HG03439 (cell line): ENCODE data around the gene P2RY6.
A peak's percentile ranks its signal among the peaks of the same experiment; 100 is the strongest.

Experiments
- ATAC-seq: cut with Tn5 transposase; IDR thresholded peaks from one replicate; pipeline ENCODE4 v1.9.1; 2021; ENCODE audit warnings: mild to moderate bottlenecking, moderate library complexity; ENCODE audit not compliant: unreplicated experiment

The P2RY6 gene

DNA sequence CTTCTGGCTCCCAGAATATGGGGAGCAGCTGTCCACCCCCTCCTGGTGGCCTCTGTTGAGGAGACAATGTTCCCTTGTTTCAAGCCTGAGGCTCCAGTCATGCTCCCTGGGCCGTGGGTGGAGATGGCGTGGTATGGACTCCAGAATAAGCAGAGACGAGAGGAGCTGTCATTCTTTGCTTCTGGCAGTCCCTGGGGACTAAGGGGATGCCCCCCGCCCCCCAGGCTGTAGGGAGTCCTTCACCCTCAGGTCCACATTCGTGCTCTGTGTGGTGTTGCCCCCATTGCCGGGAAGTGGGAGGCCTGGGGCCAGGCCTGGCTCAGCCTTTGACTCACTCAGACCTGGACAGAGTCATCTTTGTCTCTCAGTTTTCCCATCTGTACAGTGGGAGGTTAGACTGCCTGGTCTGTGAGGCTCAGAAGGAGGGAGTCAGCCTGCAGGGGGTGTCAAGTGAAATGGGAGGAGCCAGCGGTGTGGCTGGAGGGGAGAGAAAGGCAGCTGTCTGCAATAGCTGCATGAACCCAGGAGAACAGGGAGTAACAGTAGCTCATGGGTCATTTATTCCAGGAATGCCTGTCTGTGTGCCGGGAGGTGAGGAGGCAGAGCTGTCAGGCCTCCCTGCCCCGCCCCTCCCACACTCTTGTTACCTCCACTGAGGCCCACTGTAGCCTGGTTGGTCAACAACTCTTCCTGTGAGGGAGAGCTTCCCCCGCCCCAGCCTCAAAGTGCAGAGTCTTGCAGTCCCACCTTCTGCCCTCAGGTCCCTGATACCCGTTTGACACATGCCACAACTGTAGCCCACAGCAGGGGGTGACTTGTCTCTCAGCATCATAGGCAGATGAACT is 42.2 kb downstream of the P2RY6 start:
- no peak for ATAC-seq

DNA sequence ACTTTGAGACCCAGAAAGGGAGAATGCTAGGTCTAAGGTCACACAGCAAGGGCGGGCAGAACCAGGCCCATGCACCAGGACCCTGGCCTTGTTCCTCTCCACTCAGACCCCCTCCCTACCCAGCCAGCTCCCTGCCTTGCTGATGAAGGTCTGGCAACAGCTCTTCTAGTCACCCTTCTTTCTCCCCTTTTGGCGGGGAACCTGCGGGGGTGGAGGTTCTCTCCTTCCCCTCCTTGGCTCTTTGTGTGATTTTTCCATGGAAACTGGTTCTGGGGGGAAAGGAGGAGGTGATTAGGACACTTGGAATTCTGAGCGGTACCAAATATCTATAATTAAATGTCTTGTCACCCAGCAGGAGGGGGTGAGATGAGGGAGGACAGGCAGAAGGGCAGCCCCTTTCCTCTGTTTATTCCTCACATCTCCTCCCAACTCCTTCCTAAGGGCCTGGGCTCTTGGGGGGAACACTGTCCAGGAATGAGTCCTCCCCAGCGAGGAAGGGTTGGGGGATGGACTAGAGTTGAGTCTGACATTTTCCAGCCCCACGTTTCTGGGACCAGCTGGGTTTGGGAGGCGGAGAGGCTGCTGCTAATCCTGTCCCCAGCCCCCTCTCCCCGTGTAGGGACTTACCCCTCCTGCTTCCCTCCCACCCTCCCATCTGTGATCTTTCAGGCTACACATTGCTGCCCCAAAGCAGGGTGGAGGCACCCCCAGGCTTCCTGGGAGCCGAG is 43.3 kb downstream of the P2RY6 start:
- no peak for ATAC-seq

DNA sequence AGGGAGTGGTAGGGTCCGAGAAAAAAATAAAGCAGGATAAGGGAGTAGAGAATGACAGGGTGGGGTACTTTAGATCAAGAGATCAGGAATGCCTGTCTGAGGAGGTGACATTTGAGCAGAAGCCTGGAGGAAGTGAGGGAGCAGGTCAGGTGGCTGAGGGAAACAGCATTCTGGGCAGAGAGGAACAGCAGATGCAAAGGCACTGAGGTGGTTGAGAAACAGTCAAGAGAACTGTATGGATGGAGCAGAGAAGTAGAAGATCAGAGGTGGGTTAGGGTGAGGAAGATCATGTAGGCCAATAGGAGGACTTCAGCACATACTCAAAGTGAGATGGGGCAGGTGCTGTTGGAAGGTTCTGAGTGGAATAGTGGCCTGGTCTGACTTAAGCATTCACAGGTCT is 44.3 kb downstream of the P2RY6 start:
- no peak for ATAC-seq

DNA sequence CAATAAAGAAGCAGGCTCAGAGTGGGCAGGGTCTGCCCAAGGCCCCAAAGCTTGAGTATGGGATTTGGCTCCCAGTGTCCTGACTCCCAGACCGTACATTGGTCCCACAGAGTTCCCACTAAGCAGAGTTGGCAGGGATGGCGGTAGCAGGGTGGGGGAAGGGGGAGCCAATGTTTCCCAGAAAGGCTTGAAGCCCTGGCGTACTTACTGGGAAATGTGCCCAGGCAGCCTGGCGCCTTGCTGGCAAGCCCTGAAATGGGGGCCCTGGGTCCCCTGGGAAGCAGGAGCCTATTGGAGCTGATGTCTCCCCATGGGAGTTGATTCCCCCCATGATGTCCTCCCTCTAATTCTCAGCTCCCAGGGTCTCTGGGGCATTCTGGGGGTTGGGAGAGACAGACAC is 45.2 kb downstream of the P2RY6 start:
- no peak for ATAC-seq

DNA sequence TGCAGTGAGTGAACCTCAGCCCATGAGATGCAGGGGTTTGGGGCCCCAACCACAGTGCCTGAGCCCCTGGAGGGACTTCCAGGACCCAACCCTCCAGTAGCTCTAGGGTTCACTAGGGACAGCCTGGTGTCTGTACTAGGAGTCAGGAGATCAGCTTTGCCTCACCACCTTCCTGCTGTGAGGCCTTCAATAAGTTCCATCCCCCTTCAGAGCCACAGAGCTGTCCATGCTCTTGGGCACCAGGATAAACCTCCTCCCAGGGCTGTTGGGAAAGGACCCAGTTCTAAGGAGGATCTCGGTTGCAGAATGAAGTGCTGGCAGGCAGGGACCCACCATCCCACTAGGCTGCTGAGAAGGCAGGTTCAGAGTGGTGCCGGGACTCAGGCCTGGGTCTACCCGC is 45.7 kb downstream of the P2RY6 start:
- no peak for ATAC-seq

DNA sequence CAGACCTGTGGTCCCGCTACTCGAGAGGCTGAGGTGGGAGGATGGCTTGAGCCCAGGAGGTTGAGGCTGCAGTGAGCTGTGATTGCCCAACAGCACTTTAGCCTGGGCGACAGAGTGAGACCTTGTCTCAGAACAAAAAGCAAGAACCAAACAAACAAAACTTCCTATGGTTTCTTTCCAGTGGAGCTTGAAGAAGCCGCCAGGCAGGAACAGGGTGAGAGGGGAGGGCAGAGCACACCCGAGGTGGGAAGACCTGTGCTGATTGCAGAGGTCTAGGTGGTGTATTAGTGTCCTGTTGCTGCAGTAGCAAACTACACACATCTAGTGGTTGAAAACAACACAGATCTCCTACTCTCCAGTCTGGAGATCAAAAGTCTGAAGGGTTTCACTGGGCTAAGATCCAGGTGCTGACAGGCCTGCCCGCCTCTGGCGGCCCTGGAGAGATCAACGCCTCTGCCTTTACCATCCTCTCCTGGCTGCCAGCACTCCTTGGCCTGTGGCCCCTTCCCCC is 46.4 kb downstream of the P2RY6 start:
- ATAC-seq: no peak

DNA sequence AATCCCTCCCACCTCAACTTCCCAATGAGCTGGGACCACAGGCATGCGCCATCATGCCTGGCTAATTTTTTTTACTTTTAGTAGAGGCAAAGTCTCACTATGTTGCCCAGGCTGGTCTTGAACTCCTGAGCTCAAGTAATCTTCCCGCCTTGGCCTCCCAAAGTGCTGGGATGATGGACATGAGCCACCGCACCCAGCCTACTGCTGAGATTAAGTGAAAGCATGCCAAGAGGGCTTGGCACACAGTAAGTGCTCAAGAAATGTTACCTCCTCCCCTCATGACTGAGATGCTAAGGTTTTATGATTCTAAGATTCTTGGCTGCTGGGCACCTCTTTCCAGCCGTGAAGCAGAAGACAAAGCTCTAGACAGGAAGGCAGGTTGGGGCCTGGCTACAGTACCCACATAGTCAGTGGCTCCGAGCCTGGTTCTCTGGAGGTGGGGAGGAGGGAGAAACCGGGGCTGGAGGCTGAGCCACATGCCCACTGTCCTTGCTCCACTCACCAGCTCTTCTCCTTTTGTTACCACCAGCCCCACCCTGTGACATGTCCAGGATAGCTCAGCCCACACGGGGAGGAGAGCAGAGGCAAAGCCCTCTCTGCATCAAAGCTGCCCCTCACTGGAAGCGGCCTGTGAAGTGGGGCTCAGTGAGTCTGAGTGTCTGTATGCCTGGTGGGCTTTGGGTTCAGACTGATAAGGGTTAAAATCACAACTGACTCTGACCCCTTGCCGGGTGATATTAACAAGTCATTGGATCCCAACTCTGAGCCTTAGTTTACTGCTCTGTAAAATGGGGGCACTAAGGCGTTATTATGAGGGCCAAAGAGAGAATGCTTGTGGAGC is 48.8 kb downstream of the P2RY6 start:
- no peak for ATAC-seq

DNA sequence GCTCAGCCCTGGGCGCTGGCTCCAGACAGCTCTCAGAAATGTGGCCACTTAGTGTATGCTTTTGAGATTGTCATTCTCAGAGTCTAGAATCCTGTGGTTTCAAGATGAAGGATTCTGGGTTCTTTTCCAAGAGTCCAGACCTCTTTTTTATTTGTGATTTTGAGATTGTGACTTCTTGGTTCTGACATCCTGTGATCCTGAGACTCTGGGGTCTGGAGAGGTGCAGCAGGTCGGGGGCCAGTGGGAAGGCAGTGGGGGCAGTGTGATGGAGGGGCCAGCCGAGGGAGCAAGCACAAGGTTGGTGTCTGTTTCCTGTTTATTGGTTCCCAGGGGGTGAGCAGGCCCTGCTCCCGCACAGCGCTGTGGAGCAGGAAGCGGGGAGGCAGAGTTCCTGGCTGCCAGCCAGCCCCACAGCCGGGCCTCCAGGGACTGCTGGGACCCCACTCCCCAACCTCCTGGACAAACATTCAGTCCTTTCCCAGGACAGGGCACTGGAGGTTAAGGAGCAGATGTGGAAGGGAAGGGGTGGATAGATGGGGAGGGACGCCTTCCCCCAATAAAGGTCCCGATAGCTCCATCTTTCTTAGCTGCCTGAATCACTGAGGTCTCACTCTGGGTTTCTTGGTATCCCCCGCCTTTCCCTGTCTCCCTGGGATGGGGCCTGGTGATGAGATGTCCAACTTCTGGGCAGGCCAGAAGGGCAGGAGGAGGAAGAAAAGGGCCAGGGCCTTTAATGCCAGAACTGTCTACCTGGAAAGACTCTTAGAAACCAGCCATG is 49.7 kb downstream of the P2RY6 start:
- ATAC-seq: no peak

DNA sequence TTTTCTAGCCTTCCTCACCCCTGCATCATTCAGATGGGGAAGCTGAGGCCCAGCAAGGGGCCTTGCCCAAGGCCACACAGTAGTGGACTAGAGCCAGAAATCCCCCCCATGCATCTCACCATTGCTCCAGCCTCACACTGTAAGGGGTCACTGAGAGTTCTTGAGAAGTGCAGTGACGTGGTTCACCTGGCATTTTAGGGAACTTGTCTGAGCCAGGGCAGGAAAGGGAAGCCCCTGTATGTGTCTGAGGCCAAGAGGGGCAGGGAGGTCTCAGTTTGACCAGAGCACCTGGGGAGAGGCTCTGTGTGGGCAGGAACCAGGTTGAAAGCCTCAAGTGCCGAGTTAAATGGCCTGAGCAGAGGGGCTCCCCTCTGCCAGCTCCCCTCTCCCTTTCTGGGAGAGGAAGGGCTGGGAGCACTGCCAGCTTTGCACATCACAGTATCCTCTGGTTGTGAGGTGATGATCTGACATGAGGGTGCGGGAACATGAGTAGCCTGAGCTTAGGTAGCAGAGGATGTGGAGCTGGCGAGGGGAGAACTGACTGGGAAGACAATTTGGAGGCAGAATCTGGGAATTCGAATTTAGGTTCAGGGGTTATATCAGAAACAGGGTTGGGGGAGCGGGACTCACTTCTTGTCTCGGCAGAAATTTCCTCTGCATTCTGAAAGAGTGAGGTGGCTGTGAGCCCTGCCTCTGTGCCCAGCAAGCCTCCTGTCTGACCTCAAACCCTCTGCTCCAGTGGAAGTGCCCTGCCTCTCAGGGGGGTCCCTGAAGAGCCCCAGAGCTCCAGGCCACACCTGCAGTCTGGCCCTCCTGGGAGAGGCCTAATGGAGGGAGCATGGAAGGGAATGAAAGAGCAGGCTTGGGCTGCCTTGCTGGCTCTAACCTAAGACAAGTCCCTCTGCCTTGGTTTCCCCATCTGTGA is 50.5 kb downstream of the P2RY6 start:
- no peak for ATAC-seq

DNA sequence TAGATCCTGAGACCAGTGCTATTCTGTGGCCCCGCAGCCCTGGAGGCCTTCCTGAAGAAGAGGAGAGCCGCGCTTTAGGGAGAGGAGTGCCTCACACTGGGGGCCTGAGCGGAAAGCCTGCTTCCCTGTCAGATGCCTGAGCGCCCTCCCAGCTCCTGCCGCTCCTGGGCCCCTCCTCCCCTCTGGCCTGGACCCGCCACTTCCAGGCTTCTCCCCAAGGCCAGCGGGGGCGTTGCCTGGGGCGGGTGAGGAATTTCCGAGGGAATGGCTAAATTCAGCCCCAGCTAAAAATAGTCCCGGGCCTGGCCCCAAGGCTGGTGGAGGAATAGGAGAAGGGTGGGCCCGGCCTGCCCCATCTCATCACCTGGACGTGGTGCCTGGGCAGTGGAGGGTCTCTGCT is 51.3 kb downstream of the P2RY6 start:
- ATAC-seq: no peak

DNA sequence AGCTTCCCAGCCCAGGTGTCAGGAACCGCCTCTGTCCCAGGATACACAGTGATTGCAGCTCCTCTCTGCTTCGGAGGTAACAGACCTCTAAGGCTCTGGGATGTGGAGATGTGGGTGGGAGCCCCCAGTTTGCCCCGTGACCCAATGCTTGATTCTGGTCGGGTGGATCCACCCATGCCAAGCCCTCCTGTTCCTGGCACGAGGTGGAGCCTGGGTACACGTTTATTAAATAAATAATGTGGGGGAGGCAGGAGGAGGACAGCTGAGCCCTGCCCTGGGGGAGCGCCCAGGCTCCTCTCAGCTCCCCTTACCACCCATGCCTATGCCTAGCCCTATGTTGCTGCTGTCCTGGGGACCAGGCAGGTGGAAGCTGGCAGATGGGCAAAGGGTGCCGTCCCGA is 52.0 kb downstream of the P2RY6 start:
- no peak for ATAC-seq

DNA sequence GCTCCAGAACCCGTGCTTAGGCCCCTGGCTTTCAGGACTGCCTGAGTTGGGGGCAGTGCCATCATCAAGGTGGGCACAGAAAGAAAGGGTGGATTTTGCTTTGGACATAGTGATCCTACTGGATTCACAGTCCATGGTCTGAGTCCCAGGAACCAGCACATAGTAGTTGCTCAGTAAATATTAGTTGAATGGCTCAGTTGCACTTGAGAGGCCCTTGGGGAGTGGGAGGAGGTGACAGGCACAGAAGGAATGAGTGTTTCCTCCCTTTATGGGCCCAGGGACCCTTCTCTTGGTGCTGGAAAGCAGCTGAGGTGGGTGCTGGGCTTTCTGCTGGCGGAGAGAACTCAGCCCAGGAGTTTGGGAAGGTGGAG is 52.5 kb downstream of the P2RY6 start:
- no peak for ATAC-seq

DNA sequence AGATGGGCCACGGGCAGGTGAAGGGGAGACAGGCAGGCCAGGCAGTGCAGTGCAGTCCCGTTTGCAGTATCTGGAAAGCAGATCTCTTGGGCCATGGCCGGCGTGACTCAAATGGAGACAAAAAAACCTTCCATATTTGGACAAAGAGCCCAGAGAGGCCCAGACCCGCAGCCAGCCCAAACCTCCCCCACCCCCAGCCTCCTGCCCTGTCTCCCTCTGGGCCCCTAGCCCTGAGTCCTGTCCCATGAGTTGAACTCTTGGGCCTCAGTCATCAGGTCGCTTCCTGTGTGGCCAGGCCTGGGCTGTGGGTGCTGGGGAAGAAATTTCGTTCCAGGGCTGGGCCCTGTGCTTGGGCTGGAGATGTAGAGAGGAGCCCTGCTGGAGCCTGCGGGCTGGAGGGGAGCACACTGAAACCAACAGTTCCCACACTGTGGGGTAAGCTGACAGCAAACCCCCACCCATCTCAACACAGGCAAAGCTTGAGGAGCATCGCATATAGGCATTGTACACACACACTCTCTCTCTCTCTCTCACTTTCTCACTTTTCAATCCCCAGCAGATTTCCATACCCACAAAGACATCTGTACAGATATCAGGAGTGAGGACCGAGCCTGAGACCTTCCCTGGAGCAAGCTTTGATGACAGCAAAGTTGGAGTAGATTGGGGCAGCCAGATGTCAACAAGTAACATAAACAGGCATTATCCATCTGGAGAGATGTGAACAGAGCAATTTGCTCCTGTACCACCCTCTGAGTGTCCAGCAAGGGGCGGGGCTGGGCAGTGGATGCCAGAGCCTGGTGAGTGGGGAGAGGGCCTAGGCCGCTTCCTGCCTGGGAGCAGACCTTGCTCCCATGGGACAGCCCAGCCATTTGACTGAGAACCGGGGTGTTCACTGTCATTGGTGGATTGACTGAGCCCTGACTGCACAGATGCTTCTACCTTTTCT is 53.2 kb downstream of the P2RY6 start:
- ATAC-seq: peak; percentile 65

DNA sequence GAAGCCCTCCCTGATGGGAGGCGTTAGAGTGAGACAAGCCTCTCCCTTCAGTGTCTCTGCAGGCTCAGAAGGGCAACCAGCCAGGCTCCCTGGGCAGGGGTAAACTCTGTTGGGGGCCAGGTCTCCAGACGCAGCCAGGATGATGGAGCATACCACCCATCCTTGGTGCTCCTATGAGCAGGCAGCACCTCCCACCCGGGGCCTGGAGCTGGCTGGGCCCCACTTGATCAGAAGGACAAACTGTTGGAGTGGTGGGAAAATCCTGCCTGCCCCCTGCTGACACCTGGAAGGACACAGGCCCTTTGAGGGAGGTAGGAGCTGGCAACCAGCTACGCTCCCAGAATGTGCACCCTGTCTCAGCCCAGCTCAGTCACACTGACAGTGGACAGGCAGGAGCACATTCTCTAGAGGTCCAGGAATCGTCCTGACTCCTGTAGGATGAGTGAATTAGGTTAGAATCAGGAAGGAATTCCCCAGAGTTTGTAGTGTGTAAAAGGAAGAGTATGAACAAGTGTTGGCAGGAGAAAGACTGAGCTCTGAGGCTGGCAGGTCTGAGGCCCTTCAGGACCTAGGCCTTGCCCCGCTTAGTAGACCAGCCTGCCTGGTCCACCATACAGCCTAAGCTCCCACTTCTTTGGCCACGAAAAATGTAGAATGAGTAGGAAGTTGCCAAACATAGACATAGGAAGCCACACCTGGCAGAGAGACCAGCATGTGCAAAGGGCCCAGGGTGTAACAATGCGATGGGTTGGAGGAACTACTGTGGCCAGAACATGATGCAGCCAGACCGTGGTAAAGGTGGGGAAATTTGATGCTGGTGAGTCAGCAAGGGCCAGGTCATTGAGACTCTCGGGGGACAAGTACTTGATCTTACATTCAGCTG is 55.0 kb downstream of the P2RY6 start:
- no peak for ATAC-seq

DNA sequence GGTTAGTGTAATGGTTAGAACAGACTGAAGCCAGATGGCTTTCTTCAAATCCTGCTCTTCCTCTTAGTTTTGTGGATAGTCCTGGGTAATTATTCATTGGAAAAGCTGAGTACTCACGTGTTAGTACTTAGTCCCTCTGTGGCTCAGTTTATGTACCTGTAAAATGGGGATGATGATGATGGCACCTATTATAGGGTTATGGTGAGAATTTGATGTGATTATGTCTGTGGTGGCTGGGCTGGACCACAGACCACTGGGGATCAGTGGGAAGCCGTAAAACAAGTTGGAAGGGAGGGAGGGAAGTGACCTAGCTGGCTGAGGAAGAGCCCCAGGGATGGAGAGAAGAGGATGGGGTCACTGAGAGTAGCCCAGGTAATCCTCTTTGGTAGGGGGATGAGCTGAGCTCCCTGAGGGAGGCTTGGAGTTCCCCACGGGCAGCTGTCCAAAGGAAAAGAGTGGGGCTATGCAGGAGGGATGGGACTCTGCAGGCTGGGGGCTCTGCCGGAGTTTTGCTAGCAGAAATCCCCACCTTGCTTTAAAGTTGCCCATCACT is 55.8 kb downstream of the P2RY6 start:
- ATAC-seq: no peak

DNA sequence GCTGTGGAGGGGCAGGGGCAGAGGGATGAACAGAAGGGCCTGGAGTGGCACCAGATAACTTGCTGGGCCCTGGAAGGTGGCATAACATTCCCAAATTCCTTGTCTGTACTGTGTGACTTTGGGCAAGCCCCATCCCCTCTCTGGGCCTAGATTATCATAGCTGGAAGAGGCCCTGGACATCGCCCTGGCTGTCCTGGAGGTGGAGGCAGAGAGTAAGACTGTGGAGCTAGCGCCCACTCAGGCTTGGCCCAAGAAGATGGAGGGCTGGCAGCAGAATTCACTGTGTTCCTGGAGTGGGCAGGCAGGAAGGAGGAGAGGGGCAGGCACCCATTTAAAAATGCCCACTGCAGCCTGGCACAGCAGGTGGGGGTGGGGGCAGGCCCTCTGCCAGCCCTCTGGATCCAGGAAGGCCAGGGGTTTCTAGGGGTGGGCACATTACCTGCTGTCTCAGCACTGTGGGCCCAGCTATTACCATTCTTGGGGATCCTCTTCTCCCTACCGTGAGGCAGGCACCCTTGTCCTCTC is 58.5 kb downstream of the P2RY6 start:
- no peak for ATAC-seq
